ENCODE measurements around the gene HIPK1. TPM values are rescaled to one million over a fixed set of nuclear protein-coding genes. Genes with fewer than 3 reads are reported as not detected.

HIPK1 gene
- total and polyA plus RNA-seq, 2 of the 13 experiments (the other 11 are each of a cell fraction or from before 2014, with no cell fraction given): 20.8 to 33.4 TPM

DNA sequence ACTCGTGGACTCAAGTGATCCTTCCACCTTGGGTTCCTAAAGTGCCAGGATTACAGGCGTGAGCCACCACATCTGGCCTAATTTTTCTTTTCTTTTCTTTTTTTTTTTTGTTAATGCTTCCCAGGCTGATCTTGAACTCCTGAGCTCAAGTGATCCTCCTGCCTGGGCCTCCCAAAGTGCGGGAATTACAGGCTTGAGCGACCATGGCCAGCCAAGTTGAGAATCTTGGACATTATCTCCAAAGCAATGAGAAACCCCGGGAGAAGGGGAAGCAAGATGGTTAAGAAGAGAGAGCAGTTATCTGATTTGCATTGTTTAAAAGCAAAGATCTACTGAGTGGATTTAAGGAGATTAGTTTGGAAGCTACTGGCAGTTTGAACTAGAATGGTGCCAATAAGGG lies 9.1 kb downstream of the HIPK1 start:
- ChIA-PET POLR2A (interaction anchor here (3.2 kb wide), 1 partner anchor 9 kb away, joined by 10 read pairs; the partner anchor contains the start of gene HIPK1), CTCF (ENCODE audit: low intra/inter-chr PET ratio, low total read pairs) (no interaction called here)
- H3K27ac ChIP-seq (ENCODE audit: extremely low read length, insufficient read depth, low read length): no peak overlapping the region
- peaks cover 7 to 22% of the 10 kb centered on the region in 2 experiments; a peak in 4 of 5 replicates for H3K36me3 ChIP-seq (replicated peaks in 1 of 2; ENCODE audit: control insufficient read depth in 1 of 2, insufficient read depth in 2 of 2, low read length in 2 of 2)
- H3K4me1 ChIP-seq (ENCODE audit: insufficient read depth, low read length): peaks cover 35% of the 10 kb centered on the region
- peaks cover 84% of the 10 kb centered on the region for H3K79me2 ChIP-seq (ENCODE audit: insufficient read depth, low read length)
- no peak overlapping the region for H3K4me3 ChIP-seq (replicated peaks in 1 of 3; ENCODE audit: insufficient read depth in 1 of 3, low read depth in 2 of 3, low read length in 3 of 3)
- ATAC-seq (no peak), FAIRE-seq (no peak), DNase-seq (ENCODE audit: low spot score) (no peak)
- no peaks in the 10 kb centered on the region for H3K9me3 ChIP-seq (ENCODE audit: low read length)
- intact Hi-C loops (cut with micrococcal nuclease; ENCODE audit: unreplicated experiment): no loop called here
- WGBS (ENCODE audit: low lambda C conversion rate): 76% methylated on average over 5 of the region's 5 CpGs
- BruUV-seq (replicated peaks): no TSS peak
- peaks cover 11% of the 10 kb centered on the region for H4K20me1 ChIP-seq (ENCODE audit: insufficient read depth, low read length)
- TF ChIP-seq ZNF850 (CRISPR knock-in tag; conservative IDR thresholded peaks at IDR 0.05): no peak
- TF ChIP-seq, protein P1, sequence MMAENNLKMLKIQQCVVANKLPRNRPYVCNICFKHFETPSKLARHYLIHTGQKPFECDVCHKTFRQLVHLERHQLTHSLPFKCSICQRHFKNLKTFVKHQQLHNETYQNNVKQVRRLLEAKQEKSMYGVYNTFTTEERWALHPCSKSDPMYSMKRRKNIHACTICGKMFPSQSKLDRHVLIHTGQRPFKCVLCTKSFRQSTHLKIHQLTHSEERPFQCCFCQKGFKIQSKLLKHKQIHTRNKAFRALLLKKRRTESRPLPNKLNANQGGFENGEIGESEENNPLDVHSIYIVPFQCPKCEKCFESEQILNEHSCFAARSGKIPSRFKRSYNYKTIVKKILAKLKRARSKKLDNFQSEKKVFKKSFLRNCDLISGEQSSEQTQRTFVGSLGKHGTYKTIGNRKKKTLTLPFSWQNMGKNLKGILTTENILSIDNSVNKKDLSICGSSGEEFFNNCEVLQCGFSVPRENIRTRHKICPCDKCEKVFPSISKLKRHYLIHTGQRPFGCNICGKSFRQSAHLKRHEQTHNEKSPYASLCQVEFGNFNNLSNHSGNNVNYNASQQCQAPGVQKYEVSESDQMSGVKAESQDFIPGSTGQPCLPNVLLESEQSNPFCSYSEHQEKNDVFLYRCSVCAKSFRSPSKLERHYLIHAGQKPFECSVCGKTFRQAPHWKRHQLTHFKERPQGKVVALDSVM (CRISPR knock-in tag; IDR thresholded peaks at IDR 0.05): 0 out of 2 replicates have a peak, but pooled peaks have one; percentile 30
- in situ Hi-C loops (cut with HindIII; ENCODE audit: extremely low pct_ligation_motif_present, low pct_unique_long_range_greater_than_20kb): no loop called here
- H3K4me2 ChIP-seq (ENCODE audit: low read depth, low read length): no peak overlapping the region
- H2AFZ ChIP-seq (ENCODE audit: low read length): no peak overlapping the region
- H3K9ac ChIP-seq (ENCODE audit: insufficient read depth, low read depth, low read length): no peak overlapping the region
- H3K27me3 ChIP-seq (ENCODE audit: control insufficient read depth in 1 of 2, insufficient read depth in 2 of 2, low read length in 2 of 2): no peaks in the 10 kb centered on the region

DNA sequence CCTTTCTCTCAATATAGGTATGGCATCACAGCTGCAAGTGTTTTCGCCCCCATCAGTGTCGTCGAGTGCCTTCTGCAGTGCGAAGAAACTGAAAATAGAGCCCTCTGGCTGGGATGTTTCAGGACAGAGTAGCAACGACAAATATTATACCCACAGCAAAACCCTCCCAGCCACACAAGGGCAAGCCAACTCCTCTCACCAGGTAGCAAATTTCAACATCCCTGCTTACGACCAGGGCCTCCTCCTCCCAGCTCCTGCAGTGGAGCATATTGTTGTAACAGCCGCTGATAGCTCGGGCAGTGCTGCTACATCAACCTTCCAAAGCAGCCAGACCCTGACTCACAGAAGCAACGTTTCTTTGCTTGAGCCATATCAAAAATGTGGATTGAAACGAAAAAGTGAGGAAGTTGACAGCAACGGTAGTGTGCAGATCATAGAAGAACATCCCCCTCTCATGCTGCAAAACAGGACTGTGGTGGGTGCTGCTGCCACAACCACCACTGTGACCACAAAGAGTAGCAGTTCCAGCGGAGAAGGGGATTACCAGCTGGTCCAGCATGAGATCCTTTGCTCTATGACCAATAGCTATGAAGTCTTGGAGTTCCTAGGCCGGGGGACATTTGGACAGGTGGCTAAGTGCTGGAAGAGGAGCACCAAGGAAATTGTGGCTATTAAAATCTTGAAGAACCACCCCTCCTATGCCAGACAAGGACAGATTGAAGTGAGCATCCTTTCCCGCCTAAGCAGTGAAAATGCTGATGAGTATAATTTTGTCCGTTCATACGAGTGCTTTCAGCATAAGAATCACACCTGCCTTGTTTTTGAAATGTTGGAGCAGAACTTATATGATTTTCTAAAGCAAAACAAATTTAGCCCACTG lies 11.5 kb downstream of the HIPK1 start:
- FAIRE-seq (no peak), DNase-seq (ENCODE audit: low spot score) (no peak), ATAC-seq (no peak)
- ChIA-PET CTCF (ENCODE audit: low intra/inter-chr PET ratio, low total read pairs) (no interaction called here), POLR2A (interaction anchor here (3.2 kb wide), 1 partner anchor 11 kb away, joined by 10 read pairs; the partner anchor contains the start of gene HIPK1)
- Histone ChIP-seq H3K9ac (ENCODE audit: insufficient read depth, low read depth, low read length) (no peak overlapping the region), H3K4me3 (replicated peaks in 1 of 3; ENCODE audit: insufficient read depth in 1 of 3, low read depth in 2 of 3, low read length in 3 of 3) (no peak overlapping the region), H3K27ac (ENCODE audit: extremely low read length, insufficient read depth, low read length) (no peak overlapping the region), H4K20me1 (ENCODE audit: insufficient read depth, low read length) (peaks cover 7% of the 10 kb centered on the region; the same call in 1 of the 2 replicates), H3K36me3 (replicated peaks in 1 of 2; ENCODE audit: control insufficient read depth in 1 of 2, insufficient read depth in 2 of 2, low read length in 2 of 2) (peaks cover 9 to 24% of the 10 kb centered on the region in 2 experiments; a peak in 4 of 5 replicates), H2AFZ (ENCODE audit: low read length) (no peak overlapping the region), H3K4me2 (ENCODE audit: low read depth, low read length) (no peak overlapping the region), H3K4me1 (ENCODE audit: insufficient read depth, low read length) (peaks cover 33% of the 10 kb centered on the region), H3K79me2 (ENCODE audit: insufficient read depth, low read length) (peaks cover 77% of the 10 kb centered on the region), H3K9me3 (ENCODE audit: low read length) (no peaks in the 10 kb centered on the region), H3K27me3 (ENCODE audit: control insufficient read depth in 1 of 2, insufficient read depth in 2 of 2, low read length in 2 of 2) (no peaks in the 10 kb centered on the region)
- TSS peak; percentile 41 for BruUV-seq (replicated peaks)
- 96% methylated on average over 16 of the region's 16 CpGs for WGBS (ENCODE audit: low lambda C conversion rate)
- no peak for TF ChIP-seq ATF7 (IDR thresholded peaks at IDR 0.05)
- no peak for TF ChIP-seq ATF7 (CRISPR knock-in tag; IDR thresholded peaks at IDR 0.05)
- peak; percentile 44 to 66; a peak in 3 of 4 replicates for TF ChIP-seq MAFK (conservative IDR thresholded peaks at IDR 0.05 in 1 of 2, IDR thresholded peaks at IDR 0.05 in 1 of 2; ENCODE audit: low read length in 2 of 2)
- TF ChIP-seq MAFF (IDR thresholded peaks at IDR 0.05; ENCODE audit: low read depth, low read length): peak; percentile 52; the same call in 1 of the 2 replicates
- intact Hi-C loops (cut with micrococcal nuclease; ENCODE audit: unreplicated experiment) (no loop called here), in situ Hi-C loops (cut with HindIII; ENCODE audit: extremely low pct_ligation_motif_present, low pct_unique_long_range_greater_than_20kb) (no loop called here)
